ENCODE results near the gene ANXA2R.
A peak's percentile ranks its signal among the peaks of the same experiment; 100 is the strongest.
"Not testable (repeated sequence)": the region's sequence is repeated elsewhere in the genome, so short reads cannot be mapped to it uniquely, and the experiment has no call there.

The ANXA2R gene, protein sequence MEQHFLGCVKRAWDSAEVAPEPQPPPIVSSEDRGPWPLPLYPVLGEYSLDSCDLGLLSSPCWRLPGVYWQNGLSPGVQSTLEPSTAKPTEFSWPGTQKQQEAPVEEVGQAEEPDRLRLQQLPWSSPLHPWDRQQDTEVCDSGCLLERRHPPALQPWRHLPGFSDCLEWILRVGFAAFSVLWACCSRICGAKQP

DNA sequence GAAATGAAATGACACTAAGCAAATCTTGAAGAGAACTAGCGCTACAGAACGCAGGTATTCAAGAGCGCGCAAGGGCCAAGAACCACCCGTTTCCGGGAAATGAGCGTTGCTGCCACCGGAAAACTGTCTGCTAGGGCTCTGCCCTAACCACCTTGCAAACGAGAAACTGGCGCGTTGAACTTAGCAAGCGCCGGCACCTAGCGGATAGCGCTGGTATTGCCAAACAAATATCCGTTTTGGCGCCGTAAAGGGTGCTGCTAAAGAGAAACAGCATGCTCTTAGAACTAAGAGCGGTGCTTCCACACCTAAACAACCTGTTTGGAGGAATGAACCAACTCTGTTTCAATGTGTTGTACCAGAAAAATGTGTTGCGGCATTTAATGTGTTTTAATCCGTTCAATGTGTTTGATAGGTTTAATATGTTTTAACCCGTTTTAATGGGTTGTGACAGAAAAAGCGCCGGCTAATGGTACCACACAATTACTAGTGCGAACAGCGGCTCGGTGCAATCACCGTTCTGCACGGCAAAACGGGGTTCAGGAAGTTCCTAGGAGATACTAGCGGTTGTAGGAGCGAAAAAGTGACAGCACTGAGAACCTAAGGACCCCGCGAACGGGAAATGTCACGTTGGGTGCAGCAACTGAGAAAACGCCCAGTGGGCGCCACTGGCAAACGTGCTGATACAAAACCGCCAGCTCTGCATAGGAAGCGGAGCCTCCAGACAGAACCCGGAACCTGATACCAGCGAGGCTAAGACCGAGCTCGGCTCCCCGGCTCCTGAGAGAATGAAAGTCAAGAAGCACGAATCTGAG, at the start of gene ANXA2R:
Gene ANXA2R (minus strand): TSS at position 33 of the 812 bp plus-strand sequence. CDS start 273 bp downstream, outside the sequence.
- peak; percentile 62 for DNase-seq (ENCODE audit: extremely low spot score)
- TF ChIP-seq, protein P1, sequence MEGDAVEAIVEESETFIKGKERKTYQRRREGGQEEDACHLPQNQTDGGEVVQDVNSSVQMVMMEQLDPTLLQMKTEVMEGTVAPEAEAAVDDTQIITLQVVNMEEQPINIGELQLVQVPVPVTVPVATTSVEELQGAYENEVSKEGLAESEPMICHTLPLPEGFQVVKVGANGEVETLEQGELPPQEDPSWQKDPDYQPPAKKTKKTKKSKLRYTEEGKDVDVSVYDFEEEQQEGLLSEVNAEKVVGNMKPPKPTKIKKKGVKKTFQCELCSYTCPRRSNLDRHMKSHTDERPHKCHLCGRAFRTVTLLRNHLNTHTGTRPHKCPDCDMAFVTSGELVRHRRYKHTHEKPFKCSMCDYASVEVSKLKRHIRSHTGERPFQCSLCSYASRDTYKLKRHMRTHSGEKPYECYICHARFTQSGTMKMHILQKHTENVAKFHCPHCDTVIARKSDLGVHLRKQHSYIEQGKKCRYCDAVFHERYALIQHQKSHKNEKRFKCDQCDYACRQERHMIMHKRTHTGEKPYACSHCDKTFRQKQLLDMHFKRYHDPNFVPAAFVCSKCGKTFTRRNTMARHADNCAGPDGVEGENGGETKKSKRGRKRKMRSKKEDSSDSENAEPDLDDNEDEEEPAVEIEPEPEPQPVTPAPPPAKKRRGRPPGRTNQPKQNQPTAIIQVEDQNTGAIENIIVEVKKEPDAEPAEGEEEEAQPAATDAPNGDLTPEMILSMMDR (IDR thresholded peaks at IDR 0.05; ENCODE audit: control extremely low read depth, extremely low read depth, low read depth, missing control alignments) = peak; percentile 88
- ChIA-PET CTCF (interaction anchor here (0.9 to 4.5 kb wide), 34 partner anchors 10 to 444 kb away, joined by 3 to 51 read pairs (median 5); partner anchors contain the start of genes TMEM267 and ZNF131), POLR2A (interaction anchor here (0.7 to 1.8 kb wide), 5 partner anchors 20 to 444 kb away, joined by 4 to 13 read pairs (median 4); partner anchors contain the start of gene TMEM267)

DNA sequence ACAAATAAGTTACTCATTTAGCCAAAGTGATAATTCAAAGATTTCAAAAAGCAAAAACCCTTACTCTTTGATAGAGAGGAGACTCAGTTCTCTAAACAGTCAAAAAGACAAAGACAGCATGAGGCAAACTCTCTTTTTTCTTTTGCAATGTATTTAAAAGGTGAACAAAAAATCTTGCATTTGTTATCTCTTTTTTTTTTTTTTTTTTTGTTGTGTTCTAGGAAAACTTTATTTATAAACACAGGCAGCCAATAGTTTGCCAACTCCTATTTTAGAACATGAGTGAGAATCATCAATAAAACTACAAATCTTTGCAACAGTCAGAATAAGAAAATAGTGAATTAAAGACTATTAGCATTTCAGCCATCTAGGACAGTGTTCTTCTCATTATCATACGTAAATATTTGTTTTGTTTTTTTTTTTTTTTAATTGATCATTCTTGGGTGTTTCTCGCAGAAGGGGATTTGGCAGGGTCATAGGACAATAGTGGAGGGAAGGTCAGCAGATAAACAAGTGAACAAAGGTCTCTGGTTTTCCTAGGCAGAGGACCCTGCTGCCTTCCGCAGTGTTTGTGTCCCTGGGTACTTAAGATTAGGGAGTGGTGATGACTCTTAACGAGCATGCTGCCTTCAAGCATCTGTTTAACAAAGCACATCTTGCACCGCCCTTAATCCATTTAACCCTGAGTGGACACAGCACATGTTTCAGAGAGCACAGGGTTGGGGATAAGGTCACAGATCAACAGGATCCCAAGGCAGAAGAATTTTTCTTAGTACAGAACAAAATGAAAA, 46.2 kb upstream of the ANXA2R start:
- CTCF ChIA-PET; POLR2A ChIA-PET; DNase-seq (ENCODE audit: extremely low spot score): not testable (repeated sequence)

DNA sequence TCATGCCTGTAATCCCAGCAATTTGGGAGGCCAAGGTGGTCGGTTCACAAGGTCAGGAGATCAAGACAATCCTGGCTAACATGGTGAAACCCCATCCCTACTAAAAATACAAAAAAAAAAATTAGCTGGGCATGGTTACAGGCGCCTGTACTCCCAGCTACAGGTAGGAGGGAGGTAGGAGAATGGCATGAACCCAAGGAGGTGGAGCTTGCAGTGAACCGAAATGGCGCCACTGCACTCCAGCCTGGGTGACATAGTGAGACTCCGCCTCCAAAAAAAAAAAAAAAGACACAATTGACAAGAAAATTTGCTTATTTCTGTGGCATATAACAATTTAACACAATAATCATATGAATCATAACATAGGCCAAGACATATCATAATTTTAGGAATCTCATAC, 45.3 kb upstream of the ANXA2R start:
- POLR2A ChIA-PET = no interaction called here
- TF ChIP-seq, protein P1 (IDR thresholded peaks at IDR 0.05; ENCODE audit: control extremely low read depth, extremely low read depth, low read depth, missing control alignments) = no peak
- DNase-seq (ENCODE audit: extremely low spot score) = no peak
- CTCF ChIA-PET = interaction anchor here (1.3 kb wide), 1 partner anchor 21 kb away, joined by 3 read pairs; no protein-coding TSS in a partner anchor

DNA sequence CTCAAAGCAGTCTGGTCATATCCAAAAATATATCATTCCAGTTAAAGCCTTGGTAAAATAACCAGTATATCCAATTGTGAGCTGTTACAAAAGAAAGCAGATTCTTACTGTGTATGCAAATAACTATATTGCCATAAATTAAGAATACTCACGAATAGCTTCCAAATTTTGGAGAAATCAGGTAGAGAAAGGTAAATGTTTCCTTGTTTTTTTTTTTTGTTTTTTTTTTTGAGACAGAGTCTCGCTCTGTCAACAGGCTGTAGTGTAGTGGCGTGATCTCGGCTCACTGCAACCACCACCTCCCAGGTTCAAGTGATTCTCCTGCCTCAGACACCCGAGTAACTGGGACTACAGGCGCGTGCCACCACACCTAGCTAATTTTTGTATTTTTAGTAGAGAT, 44.3 kb upstream of the ANXA2R start:
- not testable (repeated sequence) for DNase-seq (ENCODE audit: extremely low spot score)
- CTCF ChIA-PET = interaction anchor here (0.9 to 2.3 kb wide), 3 partner anchors 20 to 24 kb away, joined by 3 to 7 read pairs (median 3); no protein-coding TSS in a partner anchor

DNA sequence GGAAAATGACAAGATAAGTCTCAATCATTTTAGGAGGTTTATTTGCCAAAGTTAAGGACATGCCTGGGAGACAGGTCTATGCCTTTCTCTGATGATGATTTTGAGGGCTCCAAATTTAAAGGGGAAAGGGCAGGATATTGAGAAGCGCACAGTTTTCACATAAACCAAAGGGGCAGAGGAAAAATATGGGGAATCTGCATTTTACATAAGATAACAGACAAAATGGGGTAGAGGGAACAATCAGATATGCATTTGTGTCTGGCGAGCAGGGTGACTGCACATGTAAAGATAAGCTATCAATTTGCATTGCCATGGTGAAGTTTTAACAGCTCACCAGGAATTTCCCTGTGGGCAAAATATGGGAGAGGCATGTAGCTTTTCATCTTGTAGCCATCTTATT, 41.2 kb upstream of the ANXA2R start:
- DNase-seq (ENCODE audit: extremely low spot score); POLR2A ChIA-PET; CTCF ChIA-PET: not testable (repeated sequence)

More for the DNA sequence above, 44.3 kb upstream of the ANXA2R start:
- POLR2A ChIA-PET = not testable (repeated sequence)

DNA sequence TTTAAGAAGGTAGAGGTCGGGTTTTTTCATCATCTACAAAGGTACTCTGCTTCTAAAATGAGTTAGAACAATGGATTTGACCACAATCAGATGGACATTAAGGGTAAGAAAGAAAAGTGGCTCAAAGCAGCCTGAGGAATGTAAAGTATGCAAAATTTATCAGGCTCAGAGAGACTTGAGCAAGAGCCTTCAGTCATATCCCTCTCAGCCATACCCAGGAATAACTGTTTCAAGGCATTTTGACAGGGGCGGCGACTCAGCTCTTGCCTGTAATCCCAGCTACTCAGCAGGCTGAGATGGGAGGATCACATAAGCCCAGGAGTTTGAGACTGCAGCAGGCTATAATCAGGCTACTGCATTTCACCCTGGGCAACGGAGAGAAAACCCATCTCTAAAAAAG, 38.8 kb upstream of the ANXA2R start:
- ChIA-PET POLR2A (no interaction called here), CTCF (interaction anchor here (1.1 to 2.4 kb wide), 2 partner anchors 21 to 26 kb away, joined by 3 to 9 read pairs; no protein-coding TSS in a partner anchor)
- TF ChIP-seq, protein P1 (IDR thresholded peaks at IDR 0.05; ENCODE audit: control extremely low read depth, extremely low read depth, low read depth, missing control alignments) = no peak
- DNase-seq (ENCODE audit: extremely low spot score) = no peak

DNA sequence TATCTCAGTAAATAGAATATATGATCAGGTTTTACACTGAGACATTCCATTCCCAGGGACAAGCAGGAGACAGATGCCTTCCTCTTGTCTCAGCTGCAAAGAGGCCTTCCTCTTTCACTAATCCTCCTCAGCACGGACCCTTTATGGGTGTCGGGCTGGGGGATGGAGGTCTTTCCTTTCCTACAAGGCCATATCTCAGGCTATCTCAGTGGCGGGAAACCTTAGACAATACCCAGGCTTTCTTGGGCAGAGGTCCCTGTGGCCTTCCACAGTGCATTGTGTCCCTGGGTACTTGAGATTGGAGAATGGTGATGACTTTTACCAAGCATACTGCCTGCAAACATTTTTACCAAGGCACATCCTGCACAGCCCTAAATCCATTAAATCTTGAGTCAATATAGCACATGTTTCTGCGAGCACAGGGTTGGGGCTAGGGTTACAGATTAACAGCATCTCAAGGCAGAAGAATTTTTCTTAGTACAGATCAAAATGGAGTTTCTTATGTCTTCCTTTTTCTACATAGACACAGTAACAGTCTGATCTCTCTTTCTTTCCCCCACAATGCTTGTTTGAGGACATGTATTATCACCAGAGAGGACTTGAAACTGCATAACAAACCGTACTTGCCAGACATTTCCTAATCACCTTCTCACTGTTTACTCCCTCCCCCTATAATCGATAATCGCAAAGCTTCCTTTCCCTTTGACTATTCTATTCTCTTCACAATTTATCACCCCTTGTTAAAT, 37.5 kb upstream of the ANXA2R start:
- DNase-seq (ENCODE audit: extremely low spot score) = not testable (repeated sequence)

More for the DNA sequence above, 37.5 kb upstream of the ANXA2R start:
- CTCF ChIA-PET, POLR2A ChIA-PET: not testable (repeated sequence)

Measured in GM10248 (cell line).